Vagina (tissue), 2 donors: Measurements from ENCODE around the gene ALDH1A1. TPM values are rescaled to one million over a fixed set of nuclear protein-coding genes. Genes with fewer than 3 reads are reported as not detected.

Experiments
- DNase-seq, 2 donors: peaks; one replicate each; pipeline ENCODE4 v3.0.0-alpha.2; 2017; ENCODE audit errors: extremely low spot score in 2 of 2
- H3K27ac ChIP-seq: fragments of 200-600 bp; sonication (generic); one replicate; pipeline ENCODE4 v1.5.1; 2019
- H3K27me3 ChIP-seq: fragments of 200-600 bp; sonication (generic); one replicate; pipeline ENCODE4 v1.5.1; 2019
- H3K36me3 ChIP-seq, 2 donors: fragments of 200-600 bp; sonication (generic); one replicate each; pipeline ENCODE4 v1.5.1; 2017 to 2019
- H3K4me1 ChIP-seq: fragments of 200-600 bp; sonication (generic); one replicate; pipeline ENCODE4 v1.5.1; 2019
- H3K4me3 ChIP-seq, 2 donors: fragments of 200-600 bp; sonication (generic); 1 replicate in 1 of 2; 2 replicates in 1 of 2; pipeline ENCODE4 v1.5.1; 2016 to 2019
- H3K9me3 ChIP-seq: fragments of 200-600 bp; sonication (generic); one replicate; pipeline ENCODE4 v1.5.1; 2019
- POLR2A ChIP-seq, 2 donors: fragments of 450-650 bp; IDR thresholded peaks; one replicate each; pipeline ENCODE4 v1.6.1; 2017; ENCODE audit warnings: antibody characterized with exemption in 2 of 2, mild to moderate bottlenecking in 2 of 2, moderate library complexity in 2 of 2
- POLR2AphosphoS5 ChIP-seq, 2 donors: sonication (generic); formaldehyde crosslinking; IDR thresholded peaks; one replicate each; pipeline ENCODE4 v1.9.0; 2017; ENCODE audit warnings: antibody characterized with exemption in 2 of 2, mild to moderate bottlenecking in 2 of 2, low read depth in 1 of 2; ENCODE audit not compliant: insufficient read depth in 1 of 2
- intact Hi-C: fragments of 100-400 bp; cut with DNase I; formaldehyde crosslinking; loops from one replicate; pipeline ENCODE4 v1.15.1; 2023
- total RNA-seq: library from RNA; depleted of rRNA; stranded (reverse); fragments of >200 nt; gene quantifications from one replicate; pipeline ENCODE4 v1.2.3, GENCODE V29; 2016
- TF ChIP-seq, protein P1 (sequence below), 3 experiments: fragments of 450-650 bp in 2 of 3; fragments of 200-600 bp in 1 of 3; sonication (generic) in 1 of 3; IDR thresholded peaks; one replicate each; pipeline ENCODE4 v1.5.1; 2017 to 2019; ENCODE audit warnings: antibody characterized with exemption in 3 of 3, mild to moderate bottlenecking in 2 of 3, moderate library complexity in 2 of 3

The ALDH1A1 gene
- total RNA-seq, 1 donor from 2014 or later, result 126 TPM

DNA sequence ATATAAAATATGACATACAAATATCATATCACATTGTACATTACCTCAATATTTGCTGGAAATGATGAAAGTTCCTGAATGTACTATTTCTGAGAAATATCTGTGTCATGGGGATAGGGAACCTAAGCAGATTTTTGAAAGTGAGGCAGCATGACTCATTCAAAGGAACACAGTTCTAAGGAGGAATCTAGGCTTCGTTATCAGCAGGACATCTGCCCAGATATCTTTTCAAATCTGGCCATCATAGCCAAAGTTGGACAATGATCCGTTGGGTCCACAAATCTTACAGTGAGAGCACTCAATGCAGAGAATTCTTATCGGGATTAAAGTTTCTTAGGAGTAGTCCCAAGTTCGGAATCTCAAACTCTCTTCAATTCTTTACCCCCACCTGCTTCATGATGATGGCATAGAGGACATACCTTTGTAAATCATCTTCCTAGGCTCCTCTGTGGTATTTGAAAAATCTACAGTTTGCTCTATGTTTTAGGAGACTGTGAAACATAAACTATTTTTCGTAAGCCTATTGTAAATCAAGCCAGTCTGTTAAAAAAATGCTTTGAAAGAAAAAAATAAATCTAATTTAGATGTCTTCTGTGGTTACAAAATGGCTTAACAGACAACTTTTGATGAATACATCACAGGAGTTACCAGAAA lies 29.4 kb upstream of the ALDH1A1 start:
- DNase-seq, result no peak
- intact Hi-C loops, result no loop called here
- Histone ChIP-seq H3K4me1 (peaks cover 32% of the 10 kb centered on the region), H3K36me3 (no peaks in the 10 kb centered on the region), H3K27me3 (no peaks in the 10 kb centered on the region), H3K4me3 (no peak overlapping the region), H3K9me3 (no peaks in the 10 kb centered on the region), H3K27ac (no peak overlapping the region)
- TF ChIP-seq POLR2AphosphoS5 (IDR thresholded peaks at IDR 0.05; ENCODE audit: insufficient read depth in 1 of 2, low read depth in 1 of 2), result no peak
- TF ChIP-seq POLR2A (IDR thresholded peaks at IDR 0.05), result no peak
- TF ChIP-seq, protein P1, sequence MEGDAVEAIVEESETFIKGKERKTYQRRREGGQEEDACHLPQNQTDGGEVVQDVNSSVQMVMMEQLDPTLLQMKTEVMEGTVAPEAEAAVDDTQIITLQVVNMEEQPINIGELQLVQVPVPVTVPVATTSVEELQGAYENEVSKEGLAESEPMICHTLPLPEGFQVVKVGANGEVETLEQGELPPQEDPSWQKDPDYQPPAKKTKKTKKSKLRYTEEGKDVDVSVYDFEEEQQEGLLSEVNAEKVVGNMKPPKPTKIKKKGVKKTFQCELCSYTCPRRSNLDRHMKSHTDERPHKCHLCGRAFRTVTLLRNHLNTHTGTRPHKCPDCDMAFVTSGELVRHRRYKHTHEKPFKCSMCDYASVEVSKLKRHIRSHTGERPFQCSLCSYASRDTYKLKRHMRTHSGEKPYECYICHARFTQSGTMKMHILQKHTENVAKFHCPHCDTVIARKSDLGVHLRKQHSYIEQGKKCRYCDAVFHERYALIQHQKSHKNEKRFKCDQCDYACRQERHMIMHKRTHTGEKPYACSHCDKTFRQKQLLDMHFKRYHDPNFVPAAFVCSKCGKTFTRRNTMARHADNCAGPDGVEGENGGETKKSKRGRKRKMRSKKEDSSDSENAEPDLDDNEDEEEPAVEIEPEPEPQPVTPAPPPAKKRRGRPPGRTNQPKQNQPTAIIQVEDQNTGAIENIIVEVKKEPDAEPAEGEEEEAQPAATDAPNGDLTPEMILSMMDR (IDR thresholded peaks at IDR 0.05), result no peak

DNA sequence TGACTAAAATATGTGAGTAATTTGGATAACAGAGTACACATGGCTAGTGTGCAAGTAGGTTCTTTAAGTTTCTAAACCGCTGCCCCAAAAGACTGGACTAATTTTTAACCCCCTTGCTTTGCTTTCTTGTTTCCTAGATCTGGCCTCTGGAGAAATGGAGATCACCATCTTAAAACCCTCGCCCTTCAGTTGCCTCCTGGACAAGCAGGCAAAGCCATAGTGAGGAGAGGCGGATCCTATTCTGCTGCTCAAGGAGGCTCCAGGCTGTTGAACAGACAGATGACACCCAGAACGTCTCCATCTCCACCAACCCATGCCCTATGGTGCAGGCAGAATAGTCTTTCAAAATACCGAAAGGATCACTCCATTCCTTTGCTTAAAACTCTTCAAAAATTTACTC lies 28.6 kb upstream of the ALDH1A1 start:
- Histone ChIP-seq H3K4me3 (no peak overlapping the region), H3K27me3 (no peaks in the 10 kb centered on the region), H3K36me3 (no peaks in the 10 kb centered on the region), H3K4me1 (peaks cover 25% of the 10 kb centered on the region), H3K27ac (no peak overlapping the region), H3K9me3 (no peaks in the 10 kb centered on the region)
- intact Hi-C loops, result no loop called here
- DNase-seq, result no peak
- TF ChIP-seq, protein P1 (IDR thresholded peaks at IDR 0.05), result no peak
- no peak for TF ChIP-seq POLR2A (IDR thresholded peaks at IDR 0.05)
- TF ChIP-seq POLR2AphosphoS5 (IDR thresholded peaks at IDR 0.05; ENCODE audit: insufficient read depth in 1 of 2, low read depth in 1 of 2), result no peak

DNA sequence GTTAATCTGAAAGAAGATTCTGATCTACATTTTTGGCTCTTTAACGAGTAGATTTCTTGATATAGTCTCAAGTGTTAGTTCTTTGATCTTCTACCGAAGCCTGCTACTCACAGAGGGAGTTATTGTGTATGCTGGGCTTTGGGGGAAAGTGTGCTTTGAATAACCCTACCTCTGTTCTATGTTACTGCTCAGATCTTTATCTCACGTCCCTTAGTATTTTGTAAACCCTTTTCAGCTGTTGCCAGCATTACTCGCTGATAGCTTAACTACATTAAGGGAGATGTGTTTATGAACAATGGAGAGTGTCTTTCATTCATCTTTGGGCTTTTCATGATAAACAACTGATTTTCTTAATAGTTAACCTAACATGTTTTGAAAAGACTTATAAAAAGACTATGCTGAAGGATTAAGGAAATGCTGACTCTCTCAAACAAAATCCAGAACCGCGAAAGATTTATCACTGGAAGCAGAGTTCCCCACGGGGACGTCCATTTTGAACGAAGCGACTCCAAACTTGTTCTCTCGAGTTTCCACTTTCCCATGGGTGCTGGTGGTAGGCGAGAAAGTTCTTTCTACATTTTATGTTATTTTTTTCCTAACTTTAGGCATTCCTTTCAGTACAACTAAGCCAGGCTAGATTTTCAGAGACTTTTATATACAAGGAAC lies 27.9 kb upstream of the ALDH1A1 start:
- Histone ChIP-seq H3K4me1 (peaks cover 25% of the 10 kb centered on the region), H3K27me3 (no peaks in the 10 kb centered on the region), H3K4me3 (no peak overlapping the region), H3K9me3 (no peaks in the 10 kb centered on the region), H3K27ac (no peak overlapping the region), H3K36me3 (no peaks in the 10 kb centered on the region)
- no peak for DNase-seq
- no peak for TF ChIP-seq POLR2AphosphoS5 (IDR thresholded peaks at IDR 0.05; ENCODE audit: insufficient read depth in 1 of 2, low read depth in 1 of 2)
- TF ChIP-seq, protein P1 (IDR thresholded peaks at IDR 0.05), result no peak
- no peak for TF ChIP-seq POLR2A (IDR thresholded peaks at IDR 0.05)
- intact Hi-C loops, result no loop called here

DNA sequence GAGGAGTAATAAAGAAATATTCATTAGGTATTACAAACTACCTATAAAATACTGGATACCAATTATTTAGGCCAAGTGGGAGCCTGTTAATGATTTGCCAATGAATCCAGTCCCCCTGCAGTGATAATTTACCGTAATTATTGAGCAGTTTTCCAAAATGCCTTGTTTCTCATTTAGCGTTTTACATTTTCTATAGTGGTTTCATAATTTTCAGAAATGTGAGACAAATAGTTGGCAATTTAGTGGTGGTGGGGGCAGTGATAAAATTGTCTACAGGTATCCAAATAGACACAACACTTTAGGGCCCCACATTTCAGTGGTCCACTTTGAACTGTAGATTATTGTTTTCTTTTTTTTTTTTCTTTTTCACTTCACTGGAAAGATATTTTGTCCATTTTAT lies 27.3 kb upstream of the ALDH1A1 start:
- Histone ChIP-seq H3K27ac (no peak overlapping the region), H3K27me3 (no peaks in the 10 kb centered on the region), H3K4me3 (no peak overlapping the region), H3K9me3 (no peaks in the 10 kb centered on the region), H3K4me1 (peaks cover 19% of the 10 kb centered on the region), H3K36me3 (no peaks in the 10 kb centered on the region)
- intact Hi-C loops, result no loop called here
- no peak for DNase-seq
- TF ChIP-seq, protein P1 (IDR thresholded peaks at IDR 0.05), result no peak
- no peak for TF ChIP-seq POLR2A (IDR thresholded peaks at IDR 0.05)
- TF ChIP-seq POLR2AphosphoS5 (IDR thresholded peaks at IDR 0.05; ENCODE audit: insufficient read depth in 1 of 2, low read depth in 1 of 2), result no peak
